KMS-11 (cell line): ENCODE measurements around the gene FYN.

Source experiments
- H2AFZ ChIP-seq: fragments of 200-600 bp; sonication (generic); 2 replicates; pipeline ENCODE4 v1.6.1; 2016; ENCODE audit warnings: antibody characterized with exemption, mixed run types, low read depth
- H3K27ac ChIP-seq: fragments of 200-600 bp; sonication (generic); 2 replicates; pipeline ENCODE4 v1.6.1; 2016; ENCODE audit warnings: mild to moderate bottlenecking, mixed run types
- H3K27me3 ChIP-seq: fragments of 200-600 bp; sonication (generic); 2 replicates; pipeline ENCODE4 v1.6.1; 2017; ENCODE audit warnings: mild to moderate bottlenecking, low read depth, mixed run types, moderate library complexity; ENCODE audit not compliant: insufficient read depth
- H3K36me3 ChIP-seq: fragments of 200-600 bp; sonication (generic); 2 replicates; pipeline ENCODE4 v1.6.1; 2017; ENCODE audit warnings: mild to moderate bottlenecking, mixed run types; ENCODE audit not compliant: insufficient read depth
- H3K4me1 ChIP-seq: fragments of 200-600 bp; sonication (generic); 2 replicates; pipeline ENCODE4 v1.6.1; 2016; ENCODE audit warnings: mild to moderate bottlenecking, low read depth, mixed run types; ENCODE audit not compliant: poor library complexity, severe bottlenecking
- H3K4me2 ChIP-seq: fragments of 200-600 bp; sonication (generic); 2 replicates; pipeline ENCODE4 v1.7.0; 2016; ENCODE audit warnings: mild to moderate bottlenecking, mixed run types
- H3K4me3 ChIP-seq: fragments of 200-600 bp; sonication (generic); IDR thresholded peaks from 2 replicates; pipeline ENCODE4 v1.6.1; 2017; ENCODE audit warnings: low read depth, low read length, mixed read lengths; ENCODE audit not compliant: insufficient read depth
- H3K79me2 ChIP-seq: fragments of 200-600 bp; sonication (generic); 2 replicates; pipeline ENCODE4 v1.6.1; 2016; ENCODE audit warnings: low read depth, mixed run types; ENCODE audit not compliant: insufficient read depth
- H3K9ac ChIP-seq: fragments of 200-600 bp; sonication (generic); 2 replicates; pipeline ENCODE4 v1.6.1; 2016; ENCODE audit warnings: mild to moderate bottlenecking, mixed run types
- H4K20me1 ChIP-seq: fragments of 200-600 bp; sonication (generic); 2 replicates; pipeline ENCODE4 v1.6.1; 2016; ENCODE audit warnings: mild to moderate bottlenecking, mixed run types; ENCODE audit not compliant: insufficient read depth
- CTCF ChIP-seq: fragments of 200-600 bp; sonication (generic); conservative IDR thresholded peaks from 2 replicates; pipeline ENCODE4 v1.6.1; 2017; ENCODE audit warnings: low read depth, mild to moderate bottlenecking, antibody characterized with exemption, low read length, moderate library complexity, mixed read lengths

Gene FYN

GRCh38 chr6:111720931-111721496, 152.2 kb downstream of the FYN start:
- Histone ChIP-seq H3K27me3 (no peaks in the 10 kb centered on the region), H3K79me2 (no peaks in the 10 kb centered on the region), H3K4me3 (no peak overlapping the region), H3K4me2 (no peak overlapping the region), H4K20me1 (no peaks in the 10 kb centered on the region), H3K36me3 (no peaks in the 10 kb centered on the region), H3K27ac (no peak overlapping the region), H3K9ac (no peak overlapping the region), H2AFZ (no peak overlapping the region), H3K4me1 (peaks cover 13% of the 10 kb centered on the region)
- no peak for TF ChIP-seq CTCF

DNA sequence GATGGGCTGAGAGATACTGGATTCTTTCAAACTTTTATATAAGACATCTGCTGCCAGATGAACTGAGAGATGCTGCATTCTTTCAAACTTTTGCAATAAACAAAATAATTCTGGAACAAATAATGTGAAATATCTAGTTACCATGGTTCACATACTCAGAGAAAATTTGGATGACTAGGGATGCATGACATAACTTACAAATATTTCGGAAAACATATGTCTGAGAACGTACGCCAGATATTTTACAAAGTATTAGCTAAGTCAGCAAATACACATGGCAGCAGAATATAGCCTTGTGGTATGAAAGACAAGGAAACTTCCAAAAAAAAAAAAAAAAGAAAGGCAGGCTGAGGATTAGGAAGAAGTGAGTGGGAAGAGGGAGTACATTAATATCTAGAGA, 154.3 kb downstream of the FYN start:
- Histone ChIP-seq H3K4me3 (no peak overlapping the region), H3K4me1 (peaks cover 1% of the 10 kb centered on the region), H2AFZ (no peak overlapping the region), H3K79me2 (no peaks in the 10 kb centered on the region), H4K20me1 (no peaks in the 10 kb centered on the region), H3K27me3 (no peaks in the 10 kb centered on the region), H3K36me3 (no peaks in the 10 kb centered on the region), H3K4me2 (no peak overlapping the region), H3K9ac (no peak overlapping the region), H3K27ac (no peak overlapping the region)
- TF ChIP-seq CTCF = no peak

GRCh38 chr6:111718326-111718725, 154.9 kb downstream of the FYN start:
- no peak overlapping the region for H3K4me3 ChIP-seq
- no peaks in the 10 kb centered on the region for H3K4me1 ChIP-seq
- TF ChIP-seq CTCF = no peak
- no peak overlapping the region for H3K4me2 ChIP-seq
- no peak overlapping the region for H3K9ac ChIP-seq
- H4K20me1 ChIP-seq = no peaks in the 10 kb centered on the region
- H3K79me2 ChIP-seq = no peaks in the 10 kb centered on the region
- H3K36me3 ChIP-seq = no peaks in the 10 kb centered on the region
- no peak overlapping the region for H3K27ac ChIP-seq
- no peaks in the 10 kb centered on the region for H3K27me3 ChIP-seq
- no peak overlapping the region for H2AFZ ChIP-seq

DNA sequence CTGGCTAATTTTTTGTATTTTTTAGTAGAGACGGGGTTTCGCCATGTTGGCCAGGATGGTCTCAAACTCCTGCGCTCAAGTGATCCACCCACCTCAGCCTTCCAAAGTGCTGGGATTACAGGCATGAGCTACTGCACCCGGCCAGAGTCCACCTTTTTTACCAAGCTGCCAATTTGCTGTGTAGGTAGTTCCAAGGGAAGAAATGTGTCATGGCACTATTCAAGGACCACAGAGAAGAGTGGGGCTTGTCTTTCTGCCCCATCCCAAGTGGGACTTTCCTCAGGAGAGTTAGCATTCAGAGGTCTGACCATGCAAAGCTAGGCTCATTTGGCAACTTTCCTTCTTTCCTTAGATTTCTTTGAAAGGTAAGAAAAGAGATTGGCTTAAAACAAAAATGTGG, 155.6 kb downstream of the FYN start:
- Histone ChIP-seq H3K4me3 (no peak overlapping the region), H3K27me3 (no peaks in the 10 kb centered on the region), H4K20me1 (no peaks in the 10 kb centered on the region), H3K9ac (no peak overlapping the region), H3K79me2 (no peaks in the 10 kb centered on the region), H3K36me3 (no peaks in the 10 kb centered on the region), H3K4me1 (no peaks in the 10 kb centered on the region), H3K27ac (no peak overlapping the region), H3K4me2 (no peak overlapping the region), H2AFZ (no peak overlapping the region)
- no peak for TF ChIP-seq CTCF

DNA sequence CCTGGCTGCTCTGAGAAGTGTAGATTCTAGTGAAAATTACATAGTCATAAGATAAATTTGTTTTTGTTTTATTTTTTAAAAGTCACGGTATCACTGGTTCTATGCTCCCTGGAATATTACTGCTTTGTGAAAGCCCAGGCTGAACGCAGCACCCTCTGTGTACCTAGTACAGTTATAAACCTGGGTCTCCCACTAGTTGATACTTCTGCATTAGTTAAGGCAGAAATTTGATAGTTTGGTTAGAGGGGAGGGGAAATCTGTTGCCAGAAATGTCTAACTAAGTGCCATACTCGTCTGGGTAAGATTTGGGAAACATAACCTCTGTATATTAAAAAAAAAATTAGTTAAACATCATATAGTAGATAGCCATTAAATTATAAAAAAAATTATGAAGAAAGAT, 156.9 kb downstream of the FYN start:
- Histone ChIP-seq H3K36me3 (no peaks in the 10 kb centered on the region), H3K9ac (no peak overlapping the region), H3K4me3 (no peak overlapping the region), H2AFZ (no peak overlapping the region), H3K4me2 (no peak overlapping the region), H3K4me1 (no peaks in the 10 kb centered on the region), H4K20me1 (no peaks in the 10 kb centered on the region), H3K27ac (no peak overlapping the region), H3K27me3 (no peaks in the 10 kb centered on the region), H3K79me2 (no peaks in the 10 kb centered on the region)
- TF ChIP-seq CTCF = no peak
